ENCODE results near the gene TSHZ2. TPM values are rescaled to one million over a fixed set of nuclear protein-coding genes. Genes with fewer than 3 reads are reported as not detected.

Gene TSHZ2
- total and polyA plus RNA-seq, 9 of the 15 experiments (the other 6 are each of a cell fraction or from before 2014, with no cell fraction given): 0.03 to 0.20 (median 0.05) TPM; not detected in 4

DNA sequence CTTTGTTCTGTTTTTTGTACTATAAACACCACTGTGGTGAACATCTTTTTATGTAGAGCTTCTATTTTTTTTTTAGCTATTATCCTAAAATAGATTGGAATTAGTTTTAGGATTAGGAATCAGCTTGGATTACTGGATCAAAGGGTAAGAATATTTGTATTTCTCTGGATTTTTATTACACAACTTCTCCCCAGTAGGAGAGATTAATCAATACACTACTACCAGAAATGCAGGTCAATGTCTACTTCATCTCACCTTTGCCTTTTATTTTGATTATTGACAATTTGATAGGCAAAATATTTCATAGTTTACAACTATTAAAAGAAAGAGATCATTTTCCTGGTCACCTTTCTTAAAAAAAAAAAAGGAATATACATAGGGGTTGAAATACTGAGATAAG lies 191.9 kb downstream of the TSHZ2 start:
- ChIA-PET CTCF (ENCODE audit: low intra/inter-chr PET ratio) (no interaction called here), POLR2A (interaction anchor here (0.7 to 1.4 kb wide), 3 partner anchors 9 to 26 kb away, joined by 3 to 4 read pairs (median 3); no protein-coding TSS in a partner anchor)
- TF ChIP-seq POLR2AphosphoS5 (IDR thresholded peaks at IDR 0.05; ENCODE audit: control insufficient read depth, insufficient read depth, low read depth, low read length) (no peak), SIN3A (IDR thresholded peaks at IDR 0.05; ENCODE audit: borderline replicate concordance in 2 of 2, control insufficient read depth in 1 of 2, low read depth in 2 of 2, low read length in 2 of 2) (no peak)
- in situ Hi-C loops (cut with MboI) (no loop called here), intact Hi-C loops (cut with micrococcal nuclease) (no loop called here)
- no peaks in the 10 kb centered on the region for H4K20me1 ChIP-seq (replicated peaks; ENCODE audit: control insufficient read depth, insufficient read depth, low read length)
- H3K4me1 ChIP-seq (replicated peaks in 1 of 2; ENCODE audit: control insufficient read depth in 2 of 2, insufficient read depth in 2 of 2, low read length in 2 of 2): peaks cover 9 to 22% of the 10 kb centered on the region in 2 experiments
- H3K9ac ChIP-seq (ENCODE audit: insufficient read depth in 1 of 2, low read depth in 2 of 2, low read length in 2 of 2): no peak overlapping the region
- no peaks in the 10 kb centered on the region for H3K27me3 ChIP-seq (ENCODE audit: control insufficient read depth in 2 of 2, insufficient read depth in 2 of 2, low read length in 2 of 2)
- DNase-seq (ENCODE audit: extremely low read depth in 1 of 4, low spot score in 3 of 4) (no peak), FAIRE-seq (no peak), ATAC-seq (no peak)
- H3K79me2 ChIP-seq (ENCODE audit: control insufficient read depth, insufficient read depth, low read length): no peaks in the 10 kb centered on the region
- H3K4me3 ChIP-seq: no peak overlapping the region
- no peaks in the 10 kb centered on the region for H3K9me1 ChIP-seq (ENCODE audit: control insufficient read depth, insufficient read depth, low read length)
- H3K9me3 ChIP-seq (replicated peaks; ENCODE audit: control insufficient read depth, insufficient read depth, low read depth, low read length): no peaks in the 10 kb centered on the region
- BruUV-seq (replicated peaks): no TSS peak
- no peaks in the 10 kb centered on the region for H3K36me3 ChIP-seq (ENCODE audit: control insufficient read depth, insufficient read depth, low read length)
- no peak overlapping the region for H3K27ac ChIP-seq (ENCODE audit: extremely low read depth, low read depth, low read length)
- H3K4me2 ChIP-seq (ENCODE audit: insufficient read depth, low read length): no peak overlapping the region
- H2AFZ ChIP-seq (ENCODE audit: low read depth, low read length): no peak overlapping the region

DNA sequence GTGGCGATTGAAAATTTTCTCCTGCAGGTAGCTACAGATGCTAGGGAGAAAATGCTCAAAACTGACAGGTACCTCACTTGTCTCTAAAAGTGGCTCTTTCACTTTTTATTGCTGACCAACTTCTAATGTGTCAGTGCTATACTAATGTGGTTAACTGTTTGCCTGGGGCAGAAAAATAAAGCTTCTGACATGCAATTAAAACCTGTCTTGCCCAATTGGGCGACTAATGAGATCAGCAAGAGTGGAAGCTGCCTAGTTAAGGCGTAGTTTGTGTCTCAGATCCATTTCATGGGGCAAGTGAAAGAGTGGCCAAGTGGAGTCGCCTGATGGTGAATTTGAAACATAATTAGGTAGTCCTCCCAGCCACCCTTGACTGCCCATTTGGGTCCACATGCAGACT lies 193.3 kb downstream of the TSHZ2 start:
- no peaks in the 10 kb centered on the region for H4K20me1 ChIP-seq (replicated peaks; ENCODE audit: control insufficient read depth, insufficient read depth, low read length)
- ChIA-PET POLR2A (interaction anchor here (0.6 to 0.8 kb wide), 2 partner anchors 28 to 393 kb away, joined by 3 to 5 read pairs; no protein-coding TSS in a partner anchor), CTCF (ENCODE audit: low intra/inter-chr PET ratio) (no interaction called here)
- ATAC-seq (no peak), DNase-seq (ENCODE audit: extremely low read depth in 1 of 4, low spot score in 3 of 4) (no peak), FAIRE-seq (no peak)
- no peaks in the 10 kb centered on the region for H3K79me2 ChIP-seq (ENCODE audit: control insufficient read depth, insufficient read depth, low read length)
- no peak overlapping the region for H3K4me3 ChIP-seq
- 61% methylated on average over 4 of the region's 4 CpGs for WGBS (ENCODE audit: insufficient coverage, low coverage, missing lambda C conversion rate)
- H3K36me3 ChIP-seq (ENCODE audit: control insufficient read depth, insufficient read depth, low read length): no peaks in the 10 kb centered on the region
- peaks cover 9 to 22% of the 10 kb centered on the region in 2 experiments for H3K4me1 ChIP-seq (replicated peaks in 1 of 2; ENCODE audit: control insufficient read depth in 2 of 2, insufficient read depth in 2 of 2, low read length in 2 of 2)
- no peak overlapping the region; a peak in 1 of 4 replicates for H3K9ac ChIP-seq (ENCODE audit: insufficient read depth in 1 of 2, low read depth in 2 of 2, low read length in 2 of 2)
- no peaks in the 10 kb centered on the region for H3K9me1 ChIP-seq (ENCODE audit: control insufficient read depth, insufficient read depth, low read length)
- intact Hi-C loops (cut with micrococcal nuclease): no loop called here
- no peak overlapping the region for H2AFZ ChIP-seq (ENCODE audit: low read depth, low read length)
- H3K9me3 ChIP-seq (replicated peaks; ENCODE audit: control insufficient read depth, insufficient read depth, low read depth, low read length): no peaks in the 10 kb centered on the region
- no peaks in the 10 kb centered on the region for H3K27me3 ChIP-seq (ENCODE audit: control insufficient read depth in 2 of 2, insufficient read depth in 2 of 2, low read length in 2 of 2)
- BruUV-seq (replicated peaks): no TSS peak
- in situ Hi-C loops (cut with MboI): no loop called here
- no peak overlapping the region for H3K27ac ChIP-seq (ENCODE audit: extremely low read depth, low read depth, low read length)
- H3K4me2 ChIP-seq (ENCODE audit: insufficient read depth, low read length): no peak overlapping the region
- no peak for TF ChIP-seq ZNF57 (CRISPR knock-in tag; IDR thresholded peaks at IDR 0.05)
- TF ChIP-seq SETDB1 (IDR thresholded peaks at IDR 0.05; ENCODE audit: low read length): no peak
- no peak for TF ChIP-seq RNF2 (IDR thresholded peaks at IDR 0.05)
- TF ChIP-seq JUNB (CRISPR knock-in tag; conservative IDR thresholded peaks at IDR 0.05): no peak
- TF ChIP-seq, protein P1, sequence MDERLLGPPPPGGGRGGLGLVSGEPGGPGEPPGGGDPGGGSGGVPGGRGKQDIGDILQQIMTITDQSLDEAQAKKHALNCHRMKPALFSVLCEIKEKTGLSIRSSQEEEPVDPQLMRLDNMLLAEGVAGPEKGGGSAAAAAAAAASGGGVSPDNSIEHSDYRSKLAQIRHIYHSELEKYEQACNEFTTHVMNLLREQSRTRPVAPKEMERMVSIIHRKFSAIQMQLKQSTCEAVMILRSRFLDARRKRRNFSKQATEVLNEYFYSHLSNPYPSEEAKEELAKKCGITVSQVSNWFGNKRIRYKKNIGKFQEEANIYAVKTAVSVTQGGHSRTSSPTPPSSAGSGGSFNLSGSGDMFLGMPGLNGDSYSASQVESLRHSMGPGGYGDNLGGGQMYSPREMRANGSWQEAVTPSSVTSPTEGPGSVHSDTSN (CRISPR knock-in tag; IDR thresholded peaks at IDR 0.05; ENCODE audit: low read depth): no peak
- TF ChIP-seq, protein P1 (tag; conservative IDR thresholded peaks at IDR 0.05; ENCODE audit: low read depth): no peak
- no peak for TF ChIP-seq MCM5 (IDR thresholded peaks at IDR 0.05; ENCODE audit: low read depth)
- no peak for TF ChIP-seq TCF3 (CRISPR knock-in tag; IDR thresholded peaks at IDR 0.05)
- TF ChIP-seq SUPT5H (IDR thresholded peaks at IDR 0.05): no peak
- TF ChIP-seq TAF15 (IDR thresholded peaks at IDR 0.05; ENCODE audit: low read depth, low read length): no peak
- no peak for TF ChIP-seq KDM4B (IDR thresholded peaks at IDR 0.05; ENCODE audit: borderline replicate concordance in 2 of 2, low read depth in 1 of 2)
- TF ChIP-seq TAL1 (IDR thresholded peaks at IDR 0.05): no peak
